Lung (tissue), 12 donors: ENCODE results near the gene THY1. TPM values are rescaled to one million over a fixed set of nuclear protein-coding genes. Genes with fewer than 3 reads are reported as not detected.

Experiments used
- ATAC-seq: fragments of 200-7000 bp; cut with Tn5 transposase; one replicate; pipeline ENCODE4 v1.9.1; 2020; ENCODE audit warnings: moderate number of reproducible peaks; ENCODE audit not compliant: insufficient read depth, low FRiP score
- DNase-seq, 3 donors: peaks; one replicate each; pipeline ENCODE4 v3.0.0-alpha.2; 2013 to 2017
- H3K27ac ChIP-seq, 2 donors: one replicate each; pipeline ENCODE4 v1.5.1; 2013; ENCODE audit warnings: mild to moderate bottlenecking in 2 of 2, moderate library complexity in 2 of 2, control low read depth in 1 of 2, inconsistent platforms in 1 of 2, low read depth in 1 of 2, low read length in 1 of 2
- H3K27me3 ChIP-seq, 3 donors: one replicate each; pipeline ENCODE4 v1.5.1; 2013; ENCODE audit warnings: low read length in 2 of 3; ENCODE audit not compliant: control insufficient read depth in 3 of 3, insufficient read depth in 3 of 3
- H3K36me3 ChIP-seq, 4 donors: one replicate each; pipeline ENCODE4 v1.5.1; 2013; ENCODE audit warnings: low read length in 4 of 4, mild to moderate bottlenecking in 1 of 4, moderate library complexity in 1 of 4; ENCODE audit not compliant: control insufficient read depth in 4 of 4, insufficient read depth in 4 of 4
- H3K4me1 ChIP-seq, 5 donors: one replicate each; pipeline ENCODE4 v1.5.1; 2013; ENCODE audit warnings: low read length in 5 of 5, mild to moderate bottlenecking in 2 of 5, moderate library complexity in 1 of 5; ENCODE audit not compliant: control insufficient read depth in 5 of 5, insufficient read depth in 5 of 5
- H3K4me3 ChIP-seq: one replicate; pipeline ENCODE4 v1.5.1; 2013; ENCODE audit warnings: mild to moderate bottlenecking, control low read depth, moderate library complexity
- H3K9ac ChIP-seq, 2 donors: one replicate each; pipeline ENCODE4 v1.5.1; 2013; ENCODE audit warnings: low read length in 2 of 2, control low read depth in 1 of 2; ENCODE audit not compliant: insufficient read depth in 1 of 2
- H3K9me3 ChIP-seq, 4 donors: one replicate each; pipeline ENCODE4 v1.5.1; 2013; ENCODE audit warnings: low read length in 3 of 4, mild to moderate bottlenecking in 1 of 4, moderate library complexity in 1 of 4; ENCODE audit not compliant: control insufficient read depth in 4 of 4, insufficient read depth in 3 of 4
- CTCF ChIP-seq: IDR thresholded peaks from 2 replicates; pipeline ENCODE4 v1.5.1; 2012; ENCODE audit warnings: mild to moderate bottlenecking; ENCODE audit errors: control extremely low read depth, extremely low read depth
- WGBS, 2 donors: extraction: QIAGEN DNeasy Blood & Tissue Kit; methylation state at CpG; one replicate each; pipeline ENCODE4 v1.1.7; 2013; 5-methylcytosine and 5-hydroxymethylcytosine counted together
- polyA plus RNA-seq, 2 donors: library from polyadenylated mRNA; stranded (reverse); fragments of 200-250 nt; gene quantifications; one replicate each; pipeline ENCODE4 v1.2.1, GENCODE V29; 2013
- total RNA-seq, 2 donors: library from RNA; depleted of rRNA in 1 of 2; stranded (reverse); fragments of >200 nt in 1 of 2; gene quantifications; one replicate each; pipeline ENCODE4 v1.2.1, GENCODE V29; 2014 to 2021
- donor health status: control.
- donor health status: control.
- donor health status: Bipolar disorder and iron deficiency.
- donor health status: healthy.
- donor health status: DM: yes; HTN: yes; CAD: no.

The THY1 gene
- total and polyA plus RNA-seq, 4 donors: 5.1 to 44.2 (median 13.3) TPM

GRCh38 chr11:119436711-119437110 lies 13.7 kb upstream of the THY1 start:
- Histone ChIP-seq H3K4me3 (no peak overlapping the region), H3K36me3 (no peaks in the 10 kb centered on the region), H3K9me3 (peaks cover 0 to 4% (median 0%) of the 10 kb centered on the region in 4 donors), H3K9ac (no peak overlapping the region), H3K4me1 (peaks cover 0 to 11% (median 0%) of the 10 kb centered on the region in 5 donors), H3K27ac (no peak overlapping the region), H3K27me3 (peaks cover 0 to 8% (median under 1%) of the 10 kb centered on the region in 3 donors)
- TF ChIP-seq CTCF: no peak
- DNase-seq (no peak), ATAC-seq (no peak)
- WGBS, 2 donors: 35 to 51% methylated on average over 2 of the region's 2 CpGs

- ATAC-seq: no peak
- H3K4me3 ChIP-seq: no peak overlapping the region
- H3K27me3 ChIP-seq: peaks cover 0 to 9% (median 3%) of the 10 kb centered on the region in 3 donors
- no peaks in the 10 kb centered on the region for H3K36me3 ChIP-seq
- H3K4me1 ChIP-seq: peaks cover 0 to 11% (median 0%) of the 10 kb centered on the region in 5 donors
- TF ChIP-seq CTCF: no peak
- DNase-seq: no peak
- H3K27ac ChIP-seq: no peak overlapping the region
- H3K9me3 ChIP-seq: peaks cover 0 to 4% (median 0%) of the 10 kb centered on the region in 4 donors
- H3K9ac ChIP-seq: no peak overlapping the region
- WGBS, 2 donors: 85 to 89% methylated on average over 7 of the region's 7 CpGs
These were observed 13.1 kb upstream of the THY1 start for GRCh38 chr11:119436093-119436492.

- Histone ChIP-seq H3K4me1 (peaks cover 0 to 11% (median 0%) of the 10 kb centered on the region in 5 donors), H3K4me3 (no peak overlapping the region), H3K9me3 (peaks cover 0 to 4% (median 0%) of the 10 kb centered on the region in 4 donors), H3K9ac (no peak overlapping the region), H3K27ac (no peak overlapping the region), H3K27me3 (peaks cover 0 to 10% (median 3%) of the 10 kb centered on the region in 3 donors), H3K36me3 (no peaks in the 10 kb centered on the region)
- ATAC-seq (no peak), DNase-seq (no peak)
- 75 to 88% methylated on average over 1 of the region's 1 CpG for WGBS, 2 donors
- TF ChIP-seq CTCF: no peak
These were observed 11.8 kb upstream of the THY1 start for GRCh38 chr11:119434591-119435330.
